ENCODE measurements around the gene TRIP11.
A peak's percentile ranks its signal among the peaks of the same experiment; 100 is the strongest.

TRIP11 gene

DNA sequence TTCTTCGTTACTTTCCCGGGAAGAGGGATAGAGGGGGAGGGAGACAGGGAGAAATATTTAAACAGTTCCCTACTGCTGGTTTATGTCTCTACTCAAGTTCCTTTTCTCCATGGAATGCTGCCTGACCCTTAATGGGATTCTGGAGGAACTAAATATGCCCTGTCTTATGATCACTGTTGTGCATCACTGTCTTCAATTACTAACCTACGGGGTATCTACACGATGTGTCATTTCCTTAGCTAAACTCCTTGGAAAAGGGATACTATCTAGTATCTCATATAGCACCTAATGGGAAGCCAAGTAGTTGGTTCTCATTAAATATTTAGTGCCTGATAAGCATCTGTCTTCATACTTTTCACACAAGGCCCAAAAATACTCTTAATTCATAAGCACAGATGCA, 54.9 kb downstream of the TRIP11 start:
- Mint-ChIP-seq H3K4me1 (peaks cover 7% of the 10 kb centered on the region), H3K4me3 (no peak overlapping the region), H3K9me3 (no peaks in the 10 kb centered on the region), H3K27me3 (no peaks in the 10 kb centered on the region), H3K27ac (peak overlapping the region; percentile 30 to 85)
- DNase-seq = no peak
- no peak for ATAC-seq

DNA sequence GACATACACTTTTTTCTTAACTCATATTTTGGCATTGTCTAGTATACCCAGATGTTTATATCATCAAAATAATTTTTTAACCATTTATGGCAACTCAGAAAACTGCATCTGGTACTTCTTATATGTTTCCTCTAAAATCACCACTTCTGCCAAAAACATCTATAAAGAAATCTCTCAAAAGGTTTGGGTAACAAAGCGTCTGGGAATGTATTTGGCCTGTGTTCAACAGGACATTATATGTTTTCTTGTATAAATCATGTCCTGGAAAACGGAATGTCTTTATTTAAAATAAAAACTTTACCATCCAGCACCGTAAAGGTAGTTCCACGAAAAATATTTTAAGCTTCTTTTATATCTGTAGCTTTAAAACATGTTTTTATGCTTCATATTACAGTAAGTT, 56.3 kb downstream of the TRIP11 start:
- ATAC-seq (no peak), DNase-seq (no peak)
- Mint-ChIP-seq H3K9me3 (no peaks in the 10 kb centered on the region), H3K27ac (no peak overlapping the region), H3K27me3 (no peaks in the 10 kb centered on the region), H3K4me1 (peaks cover 18% of the 10 kb centered on the region), H3K4me3 (no peak overlapping the region)

DNA sequence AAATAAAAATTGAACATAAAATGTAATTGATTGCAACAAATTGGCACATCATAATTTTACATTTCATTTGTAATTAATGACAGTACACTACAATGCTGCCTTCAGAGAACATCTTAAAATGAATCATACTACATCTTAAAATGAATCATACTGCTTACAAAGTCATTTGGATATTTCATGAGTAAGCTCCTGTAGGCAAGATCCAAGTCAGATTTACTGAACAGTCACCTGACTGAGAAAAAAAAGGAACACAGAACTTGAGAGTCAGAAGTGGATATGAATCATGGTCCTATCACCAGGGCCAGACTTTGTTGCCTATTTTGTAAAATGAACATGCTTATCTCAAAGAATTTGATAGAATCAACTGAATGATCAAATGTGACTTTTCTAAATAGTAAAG, 59.7 kb downstream of the TRIP11 start:
- no peaks in the 10 kb centered on the region for H3K27me3 Mint-ChIP-seq
- H3K4me3 Mint-ChIP-seq = peak overlapping the region in 1 of 2 donors; percentile 58
- H3K27ac Mint-ChIP-seq = peak overlapping the region in 1 of 2 donors; percentile 82
- peak; percentile 100 for ATAC-seq
- DNase-seq = peak in 1 of 2 donors; percentile 18
- no peaks in the 10 kb centered on the region for H3K9me3 Mint-ChIP-seq
- peaks cover 28% of the 10 kb centered on the region for H3K4me1 Mint-ChIP-seq

DNA sequence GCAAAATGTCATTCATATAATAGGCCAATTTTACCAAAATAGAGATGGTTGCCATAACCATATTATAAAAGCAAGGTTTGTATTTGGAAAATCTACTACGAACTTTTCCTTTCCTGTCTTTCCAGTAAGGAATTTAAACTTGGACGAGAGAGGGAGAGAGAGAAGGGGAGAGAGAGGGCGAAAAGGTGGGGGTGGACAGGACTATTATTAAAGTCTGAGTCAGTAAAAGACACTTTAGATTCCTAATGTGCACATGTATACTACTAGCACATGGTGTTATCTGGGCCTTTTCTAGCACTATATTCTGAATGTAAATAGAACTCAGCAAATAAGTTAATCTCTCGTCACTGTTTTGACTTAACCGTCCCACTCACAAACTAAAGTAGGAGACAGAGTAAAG, 62.0 kb downstream of the TRIP11 start:
- H3K4me1 Mint-ChIP-seq = peaks cover 28% of the 10 kb centered on the region
- H3K4me3 Mint-ChIP-seq = no peak overlapping the region
- ATAC-seq (no peak), DNase-seq (no peak)
- no peaks in the 10 kb centered on the region for H3K9me3 Mint-ChIP-seq
- no peak overlapping the region for H3K27ac Mint-ChIP-seq
- no peaks in the 10 kb centered on the region for H3K27me3 Mint-ChIP-seq

DNA sequence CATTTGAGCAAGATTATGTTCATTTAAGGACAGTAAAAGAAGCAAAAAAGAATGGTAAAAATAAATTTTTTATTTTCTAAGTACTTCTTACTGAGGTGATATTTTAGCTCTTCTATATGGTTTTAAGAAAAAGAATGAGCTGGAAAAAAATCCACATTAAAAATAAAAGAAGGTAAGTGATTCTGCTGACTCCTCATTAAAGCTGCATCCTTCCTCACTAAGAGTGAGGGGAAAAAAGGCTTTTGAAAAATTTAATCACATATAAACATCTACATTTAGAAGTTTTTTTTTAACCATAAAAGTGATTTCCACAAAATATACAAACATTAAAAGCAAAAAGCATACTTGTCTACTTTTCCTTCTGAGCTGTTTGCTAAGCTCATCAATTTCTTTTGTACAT, 64.1 kb downstream of the TRIP11 start:
- ATAC-seq (no peak), DNase-seq (no peak)
- Mint-ChIP-seq H3K4me3 (no peak overlapping the region), H3K4me1 (peaks cover 28% of the 10 kb centered on the region), H3K9me3 (no peaks in the 10 kb centered on the region), H3K27me3 (no peaks in the 10 kb centered on the region), H3K27ac (no peak overlapping the region)

DNA sequence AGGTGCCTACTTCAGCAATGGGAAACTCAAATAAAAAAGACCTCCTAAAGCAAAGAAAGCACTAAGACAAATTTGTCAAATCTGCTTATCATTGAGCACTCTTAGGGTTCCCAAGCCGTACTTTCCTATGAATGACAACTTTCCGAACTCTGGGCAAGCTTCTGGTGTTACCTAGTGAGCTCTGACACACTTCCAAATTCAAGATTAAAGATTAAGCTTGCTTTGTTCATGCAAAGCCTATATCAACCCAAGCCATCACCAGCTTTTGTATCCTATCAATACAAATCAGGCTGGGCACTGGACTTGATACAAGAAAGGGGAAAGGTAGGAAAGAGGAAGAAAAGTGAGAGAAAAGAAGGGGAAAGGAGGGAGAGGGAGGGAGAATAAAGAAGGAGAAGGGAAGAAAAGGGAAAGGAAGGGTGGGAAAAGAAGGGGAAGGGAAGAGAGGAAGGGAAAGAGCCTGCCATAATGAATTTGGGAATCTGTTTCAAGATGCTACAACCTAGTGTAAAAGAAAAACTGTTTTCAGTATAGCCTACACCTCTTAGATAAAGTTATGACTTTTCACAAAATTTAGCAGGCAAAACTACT, 68.6 kb downstream of the TRIP11 start:
- Mint-ChIP-seq H3K9me3 (no peaks in the 10 kb centered on the region), H3K4me3 (no peak overlapping the region), H3K27ac (no peak overlapping the region), H3K4me1 (peaks cover 10% of the 10 kb centered on the region), H3K27me3 (no peaks in the 10 kb centered on the region)
- no peak for ATAC-seq
- DNase-seq = no peak

DNA sequence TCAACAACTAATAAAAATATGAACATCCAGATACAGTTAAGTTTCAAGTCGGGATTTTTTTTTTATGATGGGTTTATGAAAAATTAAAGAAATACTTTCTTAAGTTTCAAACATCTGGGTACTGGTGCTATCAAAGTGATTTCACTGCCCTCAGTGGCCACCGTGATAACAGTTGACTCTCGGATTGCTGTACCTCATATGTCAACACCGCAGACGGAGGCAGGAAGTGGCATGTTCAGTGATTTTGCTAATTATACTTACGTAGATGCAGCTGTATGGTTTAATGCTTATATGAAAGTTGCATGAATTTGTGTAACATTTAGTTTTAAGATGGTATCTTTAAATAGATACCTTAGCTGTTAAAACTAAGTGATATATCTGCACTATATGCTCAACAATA, 71.6 kb downstream of the TRIP11 start:
- Mint-ChIP-seq H3K9me3 (no peaks in the 10 kb centered on the region), H3K27ac (no peak overlapping the region), H3K4me3 (peak overlapping the region; percentile 5 to 40), H3K4me1 (peaks cover 10% of the 10 kb centered on the region), H3K27me3 (no peaks in the 10 kb centered on the region)
- ATAC-seq (peak; percentile 99), DNase-seq (peak; percentile 23 to 57)

DNA sequence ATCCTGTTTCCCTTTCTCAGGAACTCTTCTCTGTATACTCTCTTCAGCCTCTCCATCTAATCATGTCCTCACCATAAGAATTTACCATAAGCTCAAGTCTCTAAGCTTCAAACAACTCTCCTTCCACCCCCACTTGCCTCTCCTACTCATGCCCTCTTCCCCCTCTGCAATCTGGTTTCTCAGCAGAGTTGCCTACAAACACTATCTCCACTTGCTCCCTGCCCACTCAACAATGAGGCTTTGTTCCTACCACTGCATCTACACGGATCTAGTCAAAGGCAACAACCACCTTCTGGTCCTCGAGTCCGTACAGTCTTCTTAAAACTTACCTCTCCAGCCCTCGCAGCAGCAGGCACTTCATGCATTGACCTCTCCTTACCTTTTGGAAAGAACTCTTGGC, 75.1 kb downstream of the TRIP11 start:
- ATAC-seq = no peak
- Mint-ChIP-seq H3K4me1 (peaks cover 18% of the 10 kb centered on the region), H3K27ac (no peak overlapping the region)

DNA sequence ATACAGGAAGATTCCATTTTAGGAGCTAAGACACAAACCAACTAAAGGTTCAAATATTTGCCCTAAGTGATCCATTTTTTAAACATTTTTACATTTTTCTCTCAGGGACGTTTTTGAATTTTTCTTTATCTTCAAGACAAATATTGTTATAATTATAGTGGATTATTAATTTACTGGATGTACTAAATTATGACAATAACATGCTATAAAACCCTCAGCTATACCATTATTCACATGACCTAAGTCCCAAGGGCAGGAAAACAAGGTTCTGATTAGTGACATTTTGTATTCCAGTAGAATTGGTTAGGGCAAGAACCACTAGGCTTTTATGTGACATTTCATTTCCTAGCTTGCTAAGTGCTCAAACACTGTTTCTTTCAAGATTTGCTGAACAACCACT, 75.8 kb downstream of the TRIP11 start:
- no peak overlapping the region for H3K4me3 Mint-ChIP-seq
- H3K9me3 Mint-ChIP-seq = no peaks in the 10 kb centered on the region
- H3K4me1 Mint-ChIP-seq = peaks cover 16% of the 10 kb centered on the region
- ATAC-seq (no peak), DNase-seq (no peak)
- H3K27me3 Mint-ChIP-seq = no peaks in the 10 kb centered on the region
- no peak overlapping the region for H3K27ac Mint-ChIP-seq

More for the DNA sequence above, 75.1 kb downstream of the TRIP11 start:
- no peak overlapping the region for H3K4me3 Mint-ChIP-seq
- H3K27me3 Mint-ChIP-seq = no peaks in the 10 kb centered on the region
- no peaks in the 10 kb centered on the region for H3K9me3 Mint-ChIP-seq
- no peak for DNase-seq

DNA sequence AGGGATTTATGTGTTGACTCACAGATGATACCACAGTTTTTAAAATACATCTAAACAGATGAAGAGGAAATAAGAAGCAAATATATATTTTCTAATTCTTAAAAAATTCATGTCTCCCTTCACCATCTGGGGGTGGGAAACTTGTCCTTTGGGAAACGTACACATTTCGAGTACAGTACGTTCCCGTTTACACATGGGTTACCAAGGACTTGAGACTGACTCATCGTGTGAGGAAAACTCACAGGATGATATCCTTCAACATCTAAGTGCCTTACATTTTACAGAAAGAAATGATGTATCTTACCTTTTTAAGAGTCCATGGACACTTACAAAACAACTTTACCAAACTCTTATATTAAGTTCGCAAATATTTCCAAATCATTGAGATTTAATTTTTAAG, 76.4 kb downstream of the TRIP11 start:
- Mint-ChIP-seq H3K27me3 (no peaks in the 10 kb centered on the region), H3K4me3 (no peak overlapping the region), H3K4me1 (peaks cover 11% of the 10 kb centered on the region), H3K27ac (no peak overlapping the region), H3K9me3 (no peaks in the 10 kb centered on the region)
- ATAC-seq (no peak), DNase-seq (no peak)

DNA sequence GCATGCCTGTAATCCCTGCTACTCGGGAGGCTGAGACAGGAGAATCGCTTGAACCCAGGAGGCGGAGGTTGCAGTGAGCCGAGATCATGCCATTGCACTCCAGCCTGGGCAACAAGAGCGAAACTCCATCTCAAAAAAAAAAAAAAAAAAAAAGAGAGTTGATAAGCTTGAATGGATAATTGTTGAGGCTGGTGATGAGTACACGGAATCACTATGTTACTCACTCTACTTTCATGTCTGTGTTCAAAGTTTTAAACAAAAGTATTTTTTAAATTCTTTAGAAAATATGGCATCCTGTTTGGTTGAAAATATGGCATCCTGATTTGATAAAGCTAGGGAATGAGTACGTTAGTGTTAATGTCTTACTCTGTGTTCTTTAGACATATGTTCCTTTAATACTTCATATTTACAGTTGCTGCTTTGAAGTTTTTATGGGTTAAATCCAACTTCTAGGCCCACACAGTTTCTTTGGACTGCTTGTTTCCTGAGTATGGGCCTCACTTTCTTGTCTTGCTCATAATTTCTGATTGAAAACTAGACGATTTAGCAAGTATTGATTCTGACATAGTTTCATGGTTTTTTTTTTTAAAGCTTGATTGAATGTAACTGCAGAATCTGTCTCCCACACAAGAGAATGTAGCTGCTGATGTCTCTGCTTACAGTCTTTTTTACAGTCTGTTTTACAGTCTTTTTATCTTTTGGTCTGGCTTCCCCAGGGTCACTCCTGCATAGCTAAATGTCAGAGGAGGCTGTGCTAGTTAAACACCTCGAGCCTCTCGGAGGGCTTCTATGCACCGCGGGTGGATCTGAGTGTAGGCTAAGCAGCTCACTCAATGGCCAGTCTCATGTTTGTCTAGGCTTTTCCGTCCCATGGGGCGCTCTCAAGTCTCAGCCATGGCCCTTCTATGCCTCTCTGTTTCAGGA, 78.3 kb downstream of the TRIP11 start:
- Mint-ChIP-seq H3K9me3 (no peaks in the 10 kb centered on the region), H3K27ac (no peak overlapping the region), H3K4me1 (peaks cover 8% of the 10 kb centered on the region), H3K4me3 (no peak overlapping the region), H3K27me3 (peaks cover 10% of the 10 kb centered on the region)
- ATAC-seq (no peak), DNase-seq (no peak)

DNA sequence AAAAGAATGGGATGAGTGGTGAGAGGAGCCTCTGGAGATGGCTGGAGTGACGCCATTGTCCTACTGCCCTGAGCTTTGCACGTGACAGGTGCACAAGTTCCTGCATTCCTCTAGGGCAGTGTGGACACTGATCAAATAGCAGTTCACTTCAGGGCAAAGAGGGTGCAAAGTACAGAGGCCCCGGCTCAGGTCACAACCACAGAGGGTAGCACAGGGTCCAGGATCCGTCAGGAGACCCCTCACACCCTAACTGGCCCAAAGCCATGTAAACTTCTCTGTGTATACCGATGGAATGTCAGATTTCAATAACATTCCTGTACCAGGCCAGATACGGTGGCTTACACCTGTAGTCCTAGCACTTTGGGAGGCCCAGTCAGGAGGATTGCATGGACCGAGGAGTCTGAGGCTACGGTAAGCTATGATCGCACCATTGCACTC, 82.0 kb downstream of the TRIP11 start:
- H3K4me3 Mint-ChIP-seq = no peak overlapping the region
- DNase-seq (no peak), ATAC-seq (no peak)
- H3K27ac Mint-ChIP-seq = no peak overlapping the region
- no peaks in the 10 kb centered on the region for H3K9me3 Mint-ChIP-seq
- peaks cover 8% of the 10 kb centered on the region for H3K4me1 Mint-ChIP-seq
- H3K27me3 Mint-ChIP-seq = peaks cover 18% of the 10 kb centered on the region

DNA sequence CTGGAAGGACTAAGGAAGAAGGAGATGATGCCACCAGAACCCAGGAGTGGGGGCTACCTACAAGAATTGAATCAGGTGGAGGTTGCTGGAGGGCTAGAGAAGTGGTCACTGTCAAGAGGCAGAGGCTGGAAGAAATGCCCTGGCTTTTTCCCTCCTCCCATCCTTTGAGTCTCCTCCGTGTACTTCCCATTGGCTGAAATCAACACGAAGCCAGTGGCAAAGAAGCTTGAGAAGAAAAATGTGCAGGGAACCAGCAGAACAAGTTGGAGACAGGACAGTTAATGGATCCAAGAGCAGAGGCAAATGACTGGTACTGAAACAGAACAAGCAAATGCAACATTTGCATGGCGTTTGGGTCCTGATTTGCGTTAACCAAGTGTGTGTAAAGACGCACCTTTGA, 83.2 kb downstream of the TRIP11 start:
- no peak overlapping the region for H3K4me3 Mint-ChIP-seq

DNA sequence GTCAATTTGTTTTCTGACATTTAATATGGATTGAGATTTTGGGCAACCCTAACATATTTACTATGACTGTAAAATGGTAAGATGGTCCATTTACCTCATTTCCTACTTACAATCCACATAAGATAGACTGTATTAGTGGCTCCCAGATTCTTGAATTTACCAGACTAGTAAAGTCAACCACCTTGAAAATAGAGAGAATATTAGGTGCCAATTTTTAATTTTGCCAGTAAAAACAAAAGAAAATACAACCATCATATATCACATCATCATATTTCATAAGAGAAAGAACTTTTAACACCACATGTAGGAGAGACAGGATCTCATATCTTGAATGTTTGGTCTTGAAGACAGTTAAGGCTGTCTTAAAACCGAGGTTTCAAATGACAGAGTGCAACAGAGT, 84.7 kb downstream of the TRIP11 start:
- no peak for ATAC-seq
- no peak overlapping the region for H3K4me3 Mint-ChIP-seq

More for the DNA sequence above, 83.2 kb downstream of the TRIP11 start:
- no peaks in the 10 kb centered on the region for H3K9me3 Mint-ChIP-seq
- ATAC-seq (no peak), DNase-seq (no peak)
- H3K4me1 Mint-ChIP-seq = no peaks in the 10 kb centered on the region
- no peak overlapping the region for H3K27ac Mint-ChIP-seq
- H3K27me3 Mint-ChIP-seq = peaks cover 18% of the 10 kb centered on the region

DNA sequence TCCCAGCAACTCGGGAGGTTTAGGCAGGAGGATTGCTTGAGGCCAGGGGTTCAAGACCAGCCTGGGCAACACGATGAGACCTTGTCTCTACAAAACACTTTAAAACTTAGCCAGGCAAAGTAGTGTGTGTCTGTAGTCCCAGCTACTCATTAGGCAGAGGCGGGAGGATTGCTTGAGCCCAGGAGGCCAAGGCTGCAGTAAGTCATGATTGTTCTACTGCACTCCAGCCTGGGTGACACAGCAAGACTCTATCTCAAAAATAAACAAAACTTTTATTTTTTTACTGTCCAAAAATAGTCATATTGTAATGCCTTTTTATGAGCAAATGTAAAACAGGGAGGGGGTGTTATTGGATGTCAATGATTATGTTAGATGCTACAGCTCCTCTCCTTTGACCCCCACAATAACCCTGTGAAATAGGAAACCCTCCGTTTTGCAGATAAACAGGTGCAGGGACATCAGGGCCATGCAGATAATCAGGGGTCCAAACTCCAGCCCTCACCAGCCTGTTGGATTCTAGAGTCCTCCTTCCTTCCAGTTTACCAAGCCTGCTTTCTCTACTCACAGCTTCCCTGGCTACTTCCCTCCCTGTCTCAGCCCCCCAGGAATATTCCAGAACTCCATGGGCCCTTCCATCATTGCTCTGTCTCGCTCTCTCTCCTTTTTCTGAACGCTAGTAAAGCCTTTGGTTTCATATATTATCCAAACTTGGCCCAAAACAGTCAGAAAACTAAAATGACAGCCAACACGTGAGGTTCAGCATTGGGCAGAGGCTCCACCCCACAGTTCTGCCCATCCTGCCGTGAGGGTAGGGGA, 86.5 kb downstream of the TRIP11 start:
- ATAC-seq (no peak), DNase-seq (no peak)
- H3K9me3 Mint-ChIP-seq = no peaks in the 10 kb centered on the region
- H3K27me3 Mint-ChIP-seq = peaks cover 20% of the 10 kb centered on the region
- no peak overlapping the region for H3K4me3 Mint-ChIP-seq
- no peak overlapping the region for H3K27ac Mint-ChIP-seq
- peaks cover under 1% of the 10 kb centered on the region for H3K4me1 Mint-ChIP-seq

More for the DNA sequence above, 84.7 kb downstream of the TRIP11 start:
- DNase-seq = no peak
- peaks cover 18% of the 10 kb centered on the region for H3K27me3 Mint-ChIP-seq
- no peak overlapping the region for H3K27ac Mint-ChIP-seq
- no peaks in the 10 kb centered on the region for H3K9me3 Mint-ChIP-seq
- no peaks in the 10 kb centered on the region for H3K4me1 Mint-ChIP-seq
